Endothelial cell of umbilical vein (primary cell): ENCODE measurements around the gene PFDN6. TPM values are rescaled to one million over a fixed set of nuclear protein-coding genes. Genes with fewer than 3 reads are reported as not detected.
A peak's percentile ranks its signal among the peaks of the same experiment; 100 is the strongest.

ENCODE experiments used
- BruUV-seq: library from RNA; stranded (reverse); fragments of 400-500 nt; replicated peaks from 2 replicates; lab custom pipeline; 2021; lab: Mats Ljungman, UMichigan
- CTCF ChIA-PET: fragments of 300-600, 350-600 bp; sonication (Branson Sonifier 250); formaldehyde crosslinking; loops from one replicate; lab custom pipeline; 2021; ENCODE audit warnings: antibody characterized with exemption, inconsistent platforms; lab: Charles Lee
- POLR2A ChIA-PET: fragments of 300-600, 350-600 bp; sonication (Branson Sonifier 250); formaldehyde crosslinking; loops from one replicate; lab custom pipeline; 2021; ENCODE audit warnings: antibody characterized with exemption, inconsistent platforms; lab: Charles Lee
- DNase-seq: peaks from one replicate; pipeline ENCODE4 v3.0.0-alpha.2; 2011; ENCODE audit warnings: low read depth, low spot score
- FAIRE-seq: peaks from 2 replicates; lab custom pipeline; 2011; peaks lifted over from hg19 to GRCh38; lab: Jason Lieb, UNC
- H2AFZ ChIP-seq: 2 replicates; pipeline ENCODE4 v1.6.0; 2012; ENCODE audit warnings: low read depth, low read length, control low read depth, inconsistent platforms
- H3K27ac ChIP-seq: 2 replicates; pipeline ENCODE4 v1.5.1; 2011; ENCODE audit warnings: low read depth, mild to moderate bottlenecking, control low read depth, low read length, moderate library complexity; ENCODE audit not compliant: insufficient read depth
- H3K27me3 ChIP-seq, 2 experiments: 2 replicates each; pipeline versions ENCODE4 v1.6.0 to v1.6.1; 2011; ENCODE audit warnings: low read length in 2 of 2, mixed read lengths in 1 of 2; ENCODE audit not compliant: control insufficient read depth in 2 of 2, insufficient read depth in 2 of 2
- H3K36me3 ChIP-seq, 2 experiments: 2 replicates in 1 of 2; 3 replicates in 1 of 2; pipeline ENCODE4 v1.5.1; 2011; ENCODE audit warnings: low read length in 2 of 2, mild to moderate bottlenecking in 1 of 2, moderate library complexity in 1 of 2; ENCODE audit not compliant: control insufficient read depth in 2 of 2, insufficient read depth in 2 of 2; ENCODE audit errors: extremely low read depth in 1 of 2
- H3K4me1 ChIP-seq: 3 replicates; pipeline ENCODE4 v1.5.1; 2011; ENCODE audit warnings: mild to moderate bottlenecking, low read length; ENCODE audit not compliant: control insufficient read depth, insufficient read depth; ENCODE audit errors: extremely low read depth
- H3K4me2 ChIP-seq: 2 replicates; pipeline ENCODE4 v1.6.1; 2011; ENCODE audit warnings: low read length, control low read depth, mixed read lengths; ENCODE audit not compliant: insufficient read depth
- H3K4me3 ChIP-seq, 3 experiments: fragments of 200-600 bp in 1 of 3; sonication (generic), shearing (Covaris generic) in 1 of 3; replicated peaks in 1 of 3; 2 replicates each; pipeline ENCODE4 v1.5.1; 2011 to 2016; ENCODE audit warnings: control low read depth in 3 of 3, low read length in 3 of 3, mild to moderate bottlenecking in 2 of 3, inconsistent platforms in 1 of 3, low read depth in 1 of 3, moderate library complexity in 1 of 3; ENCODE audit not compliant: insufficient read depth in 1 of 3
- H3K79me2 ChIP-seq: 2 replicates; pipeline ENCODE4 v1.6.0; 2012; ENCODE audit warnings: low read length, inconsistent platforms; ENCODE audit not compliant: control insufficient read depth, insufficient read depth
- H3K9ac ChIP-seq: replicated peaks from 2 replicates; pipeline ENCODE3; 2011; ENCODE audit warnings: low read length, control low read depth; ENCODE audit not compliant: insufficient read depth; ENCODE audit errors: extremely low read depth
- H3K9me1 ChIP-seq: replicated peaks from 3 replicates; pipeline ENCODE4 v1.6.0; 2011; ENCODE audit warnings: mild to moderate bottlenecking, low read length; ENCODE audit not compliant: control insufficient read depth, insufficient read depth; ENCODE audit errors: extremely low read depth
- H3K9me3 ChIP-seq: replicated peaks from 2 replicates; pipeline ENCODE4 v1.5.1; 2012; ENCODE audit warnings: low read length, inconsistent platforms; ENCODE audit not compliant: control insufficient read depth, insufficient read depth
- H4K20me1 ChIP-seq: replicated peaks from 2 replicates; pipeline ENCODE3; 2011; ENCODE audit warnings: mild to moderate bottlenecking, low read length; ENCODE audit not compliant: control insufficient read depth, insufficient read depth; ENCODE audit errors: extremely low read depth
- CTCF ChIP-seq, 2 donors: IDR thresholded peaks; 1 replicate in 1 of 2; 2 replicates in 1 of 2; pipeline ENCODE4 v1.5.1; 2011; ENCODE audit warnings: low read length in 2 of 2, mild to moderate bottlenecking in 2 of 2, moderate library complexity in 2 of 2, control low read depth in 1 of 2, inconsistent platforms in 1 of 2, low read depth in 1 of 2; ENCODE audit not compliant: insufficient read depth in 1 of 2; ENCODE audit errors: extremely low read depth in 1 of 2
- EZH2 ChIP-seq: IDR thresholded peaks from 2 replicates; pipeline ENCODE4 v1.6.1; 2012; ENCODE audit warnings: borderline replicate concordance, low read depth, mild to moderate bottlenecking, moderate library complexity, low read length, inconsistent platforms; ENCODE audit not compliant: severe bottlenecking
- FOS ChIP-seq: IDR thresholded peaks from 2 replicates; pipeline ENCODE4 v1.6.1; 2011; ENCODE audit warnings: mild to moderate bottlenecking, low read length, moderate library complexity, borderline replicate concordance; ENCODE audit not compliant: insufficient read depth
- GATA2 ChIP-seq: IDR thresholded peaks from 2 replicates; pipeline ENCODE4 v1.7.0; 2011; ENCODE audit warnings: low read depth, mild to moderate bottlenecking, moderate library complexity, mixed read lengths, low read length; ENCODE audit not compliant: insufficient read length, insufficient read depth
- JUN ChIP-seq: IDR thresholded peaks from 2 replicates; pipeline ENCODE4 v1.6.1; 2011; ENCODE audit warnings: borderline replicate concordance, low read depth; ENCODE audit not compliant: insufficient read length, insufficient read depth
- MAX ChIP-seq: IDR thresholded peaks from 2 replicates; pipeline ENCODE4 v1.6.1; 2011; ENCODE audit not compliant: insufficient read depth, insufficient read length
- MYC ChIP-seq: IDR thresholded peaks from one replicate; pipeline ENCODE4 v1.6.1; 2011; ENCODE audit warnings: mild to moderate bottlenecking, low read depth, low read length
- POLR2A ChIP-seq: IDR thresholded peaks from 2 replicates; pipeline ENCODE4 v1.6.1; 2012; ENCODE audit warnings: low read depth, mild to moderate bottlenecking, control low read depth, low read length
- POLR2AphosphoS5 ChIP-seq: IDR thresholded peaks from 2 replicates; pipeline ENCODE4 v1.6.1; 2012; ENCODE audit warnings: low read depth, mild to moderate bottlenecking, control low read depth, low read length, moderate library complexity; ENCODE audit not compliant: insufficient read depth
- dilution Hi-C: fragments of 300-500 bp; cut with MboI; formaldehyde crosslinking; loops from one replicate; pipeline ENCODE4 v1.15.0; 2019; ENCODE audit warnings: low sequenced_read_pairs; ENCODE audit not compliant: extremely low pct_ligation_motif_present
- intact Hi-C: fragments of 100-400 bp; cut with micrococcal nuclease; formaldehyde crosslinking; loops from one replicate; pipeline ENCODE4 v1.10.0; 2022
- polyA plus RNA-seq, 4 experiments: library from polyadenylated mRNA; depleted of rRNA in 3 of 4; stranded (reverse) in 3 of 4; unstranded in 1 of 4; fragments of >200 nt; gene quantifications; 2 replicates each; pipeline versions ENCODE4 v1.2.1 to v1.2.3, GENCODE V29; 2011 to 2012; ENCODE audit warnings: missing spikeins in 1 of 4
- total RNA-seq: library from RNA; stranded (reverse); gene quantifications from 2 replicates; pipeline ENCODE4 v1.2.3, GENCODE V29; 2021

Gene PFDN6
- total and polyA plus RNA-seq, 2 donors (not counting 3 experiments of a cell fraction or from before 2014, with no cell fraction given), result 31.0 to 63.5 TPM

GRCh38 chr6:33314943-33315792 is 25.8 kb downstream of the PFDN6 start:
- peak overlapping the region; percentile 81 for H3K4me2 ChIP-seq
- dilution Hi-C loops (no loop called here), intact Hi-C loops (loop anchor here (1.0 to 10.0 kb wide), 3 partner anchors 16 to 260 kb away; partner anchors contain the start of genes HSD17B8, RXRB and SLC39A7)
- H3K79me2 ChIP-seq, result peaks cover 30% of the 10 kb centered on the region
- BruUV-seq, result no TSS peak
- peaks cover 5 to 15% of the 10 kb centered on the region in 2 experiments for H3K36me3 ChIP-seq
- H2AFZ ChIP-seq, result no peak overlapping the region
- H3K9me3 ChIP-seq, result no peaks in the 10 kb centered on the region
- peak overlapping the region in 2 of 3 experiments; percentile 65 to 96 for H3K4me3 ChIP-seq
- H3K27me3 ChIP-seq, result no peaks in the 10 kb centered on the region
- DNase-seq (peak; percentile 42), FAIRE-seq (no peak)
- no peak for TF ChIP-seq GATA2
- TF ChIP-seq MAX, result no peak
- no peak for TF ChIP-seq CTCF (IDR thresholded peaks at IDR 0.05; ENCODE audit: extremely low read depth in 1 of 2, insufficient read depth in 1 of 2, low read depth in 1 of 2, low read length in 2 of 2)
- TF ChIP-seq JUN, result no peak
- TF ChIP-seq POLR2AphosphoS5, result no peak
- TF ChIP-seq EZH2, result no peak
- TF ChIP-seq FOS, result no peak
- no peak for TF ChIP-seq MYC
- no peak for TF ChIP-seq POLR2A
- ChIA-PET POLR2A (no interaction called here), CTCF (no interaction called here)
- H3K4me1 ChIP-seq, result peaks cover 37% of the 10 kb centered on the region
- peak overlapping the region; percentile 48 for H3K27ac ChIP-seq
- H3K9ac ChIP-seq, result no peak overlapping the region
- no peaks in the 10 kb centered on the region for H3K9me1 ChIP-seq
- no peaks in the 10 kb centered on the region for H4K20me1 ChIP-seq
